ENCODE results near the gene ABCF2.

The ABCF2 gene

GRCh38 chr7:151192002-151192539 lies 34.9 kb downstream of the ABCF2 start:
- Histone ChIP-seq H3K27me3 (ENCODE audit: insufficient read depth, low read depth) (peaks cover 96% of the 10 kb centered on the region), H3K4me2 (no peak overlapping the region), H3K36me3 (ENCODE audit: insufficient read depth) (no peaks in the 10 kb centered on the region), H3K4me1 (ENCODE audit: low read depth, poor library complexity, severe bottlenecking) (no peaks in the 10 kb centered on the region), H3K9ac (no peak overlapping the region), H4K20me1 (ENCODE audit: insufficient read depth) (no peaks in the 10 kb centered on the region), H3K79me2 (ENCODE audit: insufficient read depth, low read depth) (no peaks in the 10 kb centered on the region), H3K27ac (no peak overlapping the region), H3K4me3 (IDR thresholded peaks at IDR 0.05; ENCODE audit: insufficient read depth, low read depth, low read length) (no peak overlapping the region), H2AFZ (ENCODE audit: low read depth) (no peak overlapping the region)
- TF ChIP-seq CTCF (conservative IDR thresholded peaks at IDR 0.05; ENCODE audit: low read depth, low read length): no peak

- Histone ChIP-seq H3K27me3 (ENCODE audit: insufficient read depth, low read depth) (peaks cover 96% of the 10 kb centered on the region), H3K36me3 (ENCODE audit: insufficient read depth) (no peaks in the 10 kb centered on the region), H3K4me1 (ENCODE audit: low read depth, poor library complexity, severe bottlenecking) (no peaks in the 10 kb centered on the region), H3K79me2 (ENCODE audit: insufficient read depth, low read depth) (no peaks in the 10 kb centered on the region), H3K27ac (no peak overlapping the region), H3K4me2 (no peak overlapping the region), H4K20me1 (ENCODE audit: insufficient read depth) (no peaks in the 10 kb centered on the region), H3K4me3 (IDR thresholded peaks at IDR 0.05; ENCODE audit: insufficient read depth, low read depth, low read length) (no peak overlapping the region), H2AFZ (ENCODE audit: low read depth) (no peak overlapping the region), H3K9ac (no peak overlapping the region)
- TF ChIP-seq CTCF (conservative IDR thresholded peaks at IDR 0.05; ENCODE audit: low read depth, low read length): no peak
Measured at GRCh38 chr7:151191544-151191943, 35.5 kb downstream of the ABCF2 start.

GRCh38 chr7:151189038-151189437 lies 38.0 kb downstream of the ABCF2 start:
- H3K27ac ChIP-seq: no peak overlapping the region
- no peak overlapping the region for H2AFZ ChIP-seq (ENCODE audit: low read depth)
- no peaks in the 10 kb centered on the region for H3K79me2 ChIP-seq (ENCODE audit: insufficient read depth, low read depth)
- no peaks in the 10 kb centered on the region for H3K4me1 ChIP-seq (ENCODE audit: low read depth, poor library complexity, severe bottlenecking)
- no peaks in the 10 kb centered on the region for H3K36me3 ChIP-seq (ENCODE audit: insufficient read depth)
- H3K9ac ChIP-seq: no peak overlapping the region
- no peak overlapping the region for H3K4me3 ChIP-seq (IDR thresholded peaks at IDR 0.05; ENCODE audit: insufficient read depth, low read depth, low read length)
- H3K27me3 ChIP-seq (ENCODE audit: insufficient read depth, low read depth): peaks cover 77% of the 10 kb centered on the region
- TF ChIP-seq CTCF (conservative IDR thresholded peaks at IDR 0.05; ENCODE audit: low read depth, low read length): no peak
- no peaks in the 10 kb centered on the region for H4K20me1 ChIP-seq (ENCODE audit: insufficient read depth)
- no peak overlapping the region for H3K4me2 ChIP-seq

- no peak overlapping the region for H3K9ac ChIP-seq
- H3K27ac ChIP-seq: no peak overlapping the region
- H3K4me1 ChIP-seq (ENCODE audit: low read depth, poor library complexity, severe bottlenecking): no peaks in the 10 kb centered on the region
- no peak for TF ChIP-seq CTCF (conservative IDR thresholded peaks at IDR 0.05; ENCODE audit: low read depth, low read length)
- no peaks in the 10 kb centered on the region for H3K36me3 ChIP-seq (ENCODE audit: insufficient read depth)
- peaks cover 69% of the 10 kb centered on the region for H3K27me3 ChIP-seq (ENCODE audit: insufficient read depth, low read depth)
- no peak overlapping the region for H2AFZ ChIP-seq (ENCODE audit: low read depth)
- H4K20me1 ChIP-seq (ENCODE audit: insufficient read depth): no peaks in the 10 kb centered on the region
- no peaks in the 10 kb centered on the region for H3K79me2 ChIP-seq (ENCODE audit: insufficient read depth, low read depth)
- no peak overlapping the region for H3K4me2 ChIP-seq
- H3K4me3 ChIP-seq (IDR thresholded peaks at IDR 0.05; ENCODE audit: insufficient read depth, low read depth, low read length): no peak overlapping the region
Measured at GRCh38 chr7:151188252-151188542, 38.8 kb downstream of the ABCF2 start.
